ENCODE data around the gene CDC73. TPM values are rescaled to one million over a fixed set of nuclear protein-coding genes. Genes with fewer than 3 reads are reported as not detected.

The CDC73 gene
- total RNA-seq, 1 donor from 2014 or later, result 59.8 TPM

DNA sequence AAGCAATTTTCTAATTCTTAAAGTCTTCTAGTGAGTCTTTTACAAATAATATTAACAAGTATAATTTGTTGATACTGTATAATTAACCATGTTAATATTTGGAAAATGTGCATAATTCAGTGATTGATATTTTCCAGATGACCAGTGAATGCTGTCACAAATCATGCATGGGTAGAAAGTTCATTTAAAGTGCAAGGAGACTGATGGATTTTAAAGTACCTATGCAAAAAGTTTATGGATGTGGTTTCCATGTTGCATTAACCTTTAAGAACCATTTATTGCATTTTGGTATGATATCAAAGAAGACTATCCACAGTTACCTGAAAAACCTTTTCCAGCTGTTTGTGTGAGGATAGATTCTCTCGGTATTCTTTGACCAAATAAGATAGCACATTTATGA lies 23.2 kb downstream of the CDC73 start:
- Histone ChIP-seq H3K36me3 (peaks cover 73% of the 10 kb centered on the region), H3K4me1 (no peaks in the 10 kb centered on the region), H3K9me3 (no peaks in the 10 kb centered on the region), H3K4me3 (no peak overlapping the region), H3K27me3 (ENCODE audit: low read depth) (no peaks in the 10 kb centered on the region), H3K27ac (no peak overlapping the region)
- TF ChIP-seq, protein P1, sequence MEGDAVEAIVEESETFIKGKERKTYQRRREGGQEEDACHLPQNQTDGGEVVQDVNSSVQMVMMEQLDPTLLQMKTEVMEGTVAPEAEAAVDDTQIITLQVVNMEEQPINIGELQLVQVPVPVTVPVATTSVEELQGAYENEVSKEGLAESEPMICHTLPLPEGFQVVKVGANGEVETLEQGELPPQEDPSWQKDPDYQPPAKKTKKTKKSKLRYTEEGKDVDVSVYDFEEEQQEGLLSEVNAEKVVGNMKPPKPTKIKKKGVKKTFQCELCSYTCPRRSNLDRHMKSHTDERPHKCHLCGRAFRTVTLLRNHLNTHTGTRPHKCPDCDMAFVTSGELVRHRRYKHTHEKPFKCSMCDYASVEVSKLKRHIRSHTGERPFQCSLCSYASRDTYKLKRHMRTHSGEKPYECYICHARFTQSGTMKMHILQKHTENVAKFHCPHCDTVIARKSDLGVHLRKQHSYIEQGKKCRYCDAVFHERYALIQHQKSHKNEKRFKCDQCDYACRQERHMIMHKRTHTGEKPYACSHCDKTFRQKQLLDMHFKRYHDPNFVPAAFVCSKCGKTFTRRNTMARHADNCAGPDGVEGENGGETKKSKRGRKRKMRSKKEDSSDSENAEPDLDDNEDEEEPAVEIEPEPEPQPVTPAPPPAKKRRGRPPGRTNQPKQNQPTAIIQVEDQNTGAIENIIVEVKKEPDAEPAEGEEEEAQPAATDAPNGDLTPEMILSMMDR (IDR thresholded peaks at IDR 0.05), result no peak
- intact Hi-C loops (cut with DNase I), result no loop called here
- ATAC-seq (no peak), DNase-seq (no peak)

DNA sequence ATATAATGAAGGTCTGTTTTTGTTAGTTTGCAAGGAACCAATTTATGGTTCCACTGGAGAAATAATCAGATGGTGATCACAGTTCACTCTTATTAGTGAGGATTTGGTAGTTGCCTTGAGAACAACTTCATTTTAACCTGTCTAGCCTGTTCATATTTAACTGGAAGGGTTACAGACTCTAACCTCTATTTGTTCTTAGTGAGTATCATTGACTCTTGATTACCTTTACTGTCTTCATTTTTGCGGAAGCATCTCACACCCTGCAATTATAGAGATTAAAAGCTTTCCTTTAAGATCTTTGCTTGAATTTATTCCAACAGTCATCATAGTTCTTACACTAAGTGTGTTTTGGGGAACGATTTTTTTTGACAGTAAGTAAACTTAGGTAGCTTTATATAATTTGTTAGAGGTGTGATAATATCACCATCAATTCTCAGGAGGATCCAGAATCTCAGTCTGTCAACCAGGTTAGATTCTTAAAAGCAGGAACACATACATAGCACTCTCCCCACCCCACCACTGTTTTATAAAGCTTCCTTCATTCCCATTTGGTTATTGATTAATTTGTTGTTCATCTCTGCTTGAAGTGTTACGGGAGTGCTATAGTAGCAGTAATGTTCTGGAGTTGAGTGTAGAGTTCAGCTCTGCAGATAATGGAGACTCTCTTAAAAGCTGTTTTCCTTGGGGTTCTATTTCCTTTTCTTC lies 34.4 kb downstream of the CDC73 start:
- no peaks in the 10 kb centered on the region for H3K4me1 ChIP-seq
- H3K9me3 ChIP-seq, result no peaks in the 10 kb centered on the region
- no peak for ATAC-seq
- intact Hi-C loops (cut with DNase I), result no loop called here
- H3K36me3 ChIP-seq, result peaks cover 42% of the 10 kb centered on the region
- no peak overlapping the region for H3K27ac ChIP-seq
- H3K27me3 ChIP-seq (ENCODE audit: low read depth), result no peaks in the 10 kb centered on the region
- no peak for DNase-seq
- TF ChIP-seq, protein P1 (IDR thresholded peaks at IDR 0.05), result no peak
- no peak overlapping the region for H3K4me3 ChIP-seq

DNA sequence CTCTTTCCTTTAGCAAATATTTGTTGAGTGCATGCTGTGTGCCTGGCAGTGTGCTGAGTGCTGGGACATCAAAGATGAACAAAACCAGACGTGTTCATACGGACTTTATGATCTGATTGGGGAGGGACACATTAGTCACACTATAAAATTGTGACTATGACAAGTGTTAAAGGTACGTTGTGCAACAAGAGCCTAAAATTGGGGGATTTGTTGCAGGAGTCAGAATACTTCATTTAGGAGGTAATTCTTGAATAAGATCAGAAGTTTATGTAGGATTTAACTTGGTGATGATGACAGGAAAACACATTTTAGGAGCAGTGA lies 35.0 kb downstream of the CDC73 start:
- Histone ChIP-seq H3K36me3 (peaks cover 37% of the 10 kb centered on the region), H3K9me3 (no peaks in the 10 kb centered on the region), H3K4me1 (no peaks in the 10 kb centered on the region), H3K4me3 (no peak overlapping the region), H3K27ac (no peak overlapping the region), H3K27me3 (ENCODE audit: low read depth) (no peaks in the 10 kb centered on the region)
- DNase-seq, result no peak
- intact Hi-C loops (cut with DNase I), result no loop called here
- TF ChIP-seq, protein P1 (IDR thresholded peaks at IDR 0.05), result no peak
- ATAC-seq, result no peak

DNA sequence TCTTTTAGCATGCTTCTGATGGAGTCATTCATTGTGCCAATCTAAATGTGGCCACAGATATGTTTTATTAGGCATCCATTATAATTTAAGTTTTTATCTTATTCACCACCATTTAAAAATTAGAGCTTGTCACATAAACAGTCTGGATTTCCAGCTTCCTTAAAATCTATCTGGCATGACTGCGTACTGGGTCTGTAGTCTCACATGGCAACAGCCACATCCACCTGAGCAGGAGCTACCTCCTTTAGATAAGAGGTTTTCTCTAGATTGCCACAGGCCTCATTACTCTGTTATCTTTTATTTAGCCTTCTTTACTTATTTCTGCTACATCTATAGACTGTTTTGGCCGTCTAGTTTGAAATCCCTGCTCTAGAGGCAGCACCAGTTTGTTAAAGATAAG lies 35.5 kb downstream of the CDC73 start:
- H3K9me3 ChIP-seq, result no peaks in the 10 kb centered on the region
- ATAC-seq, result no peak
- H3K27ac ChIP-seq, result no peak overlapping the region
- TF ChIP-seq, protein P1 (IDR thresholded peaks at IDR 0.05), result no peak
- intact Hi-C loops (cut with DNase I), result no loop called here
- peaks cover 32% of the 10 kb centered on the region for H3K36me3 ChIP-seq
- no peak overlapping the region for H3K4me3 ChIP-seq
- H3K27me3 ChIP-seq (ENCODE audit: low read depth), result no peaks in the 10 kb centered on the region
- no peaks in the 10 kb centered on the region for H3K4me1 ChIP-seq
- DNase-seq, result no peak

DNA sequence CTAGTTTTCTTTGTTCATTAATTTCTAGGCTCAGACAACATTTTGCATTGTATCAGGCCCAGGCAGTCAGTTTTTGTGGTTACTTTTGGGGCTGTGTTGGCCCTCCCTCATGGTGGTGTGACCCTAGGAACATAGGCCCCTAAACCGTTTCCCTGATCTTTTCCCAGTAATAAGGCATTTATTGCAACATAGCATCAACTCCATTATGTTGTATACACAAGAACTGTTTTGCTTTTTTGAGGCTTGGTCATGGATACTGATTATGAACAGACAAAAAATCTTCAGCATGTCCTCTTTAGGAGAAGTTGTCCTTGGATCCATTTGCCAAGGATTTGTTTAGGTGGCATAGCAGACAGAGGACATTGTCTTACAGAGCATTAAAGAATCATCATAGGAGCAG lies 54.3 kb downstream of the CDC73 start:
- ATAC-seq (no peak), DNase-seq (no peak)
- no peaks in the 10 kb centered on the region for H3K27me3 ChIP-seq (ENCODE audit: low read depth)
- H3K4me1 ChIP-seq, result no peaks in the 10 kb centered on the region
- intact Hi-C loops (cut with DNase I), result no loop called here
- H3K27ac ChIP-seq, result no peak overlapping the region
- no peak overlapping the region for H3K4me3 ChIP-seq
- TF ChIP-seq, protein P1 (IDR thresholded peaks at IDR 0.05), result no peak
- H3K36me3 ChIP-seq, result peaks cover under 1% of the 10 kb centered on the region
- no peaks in the 10 kb centered on the region for H3K9me3 ChIP-seq
